HG02610 (cell line): ENCODE data around the gene EXPH5.
"Not testable (repeated sequence)": the region's sequence is repeated elsewhere in the genome, so short reads cannot be mapped to it uniquely, and the experiment has no call there.

Experiments
- ATAC-seq: cut with Tn5 transposase; IDR thresholded peaks from one replicate; pipeline ENCODE4 v1.9.1; 2021; ENCODE audit warnings: mild to moderate bottlenecking, moderate library complexity; ENCODE audit not compliant: unreplicated experiment

EXPH5 gene

DNA sequence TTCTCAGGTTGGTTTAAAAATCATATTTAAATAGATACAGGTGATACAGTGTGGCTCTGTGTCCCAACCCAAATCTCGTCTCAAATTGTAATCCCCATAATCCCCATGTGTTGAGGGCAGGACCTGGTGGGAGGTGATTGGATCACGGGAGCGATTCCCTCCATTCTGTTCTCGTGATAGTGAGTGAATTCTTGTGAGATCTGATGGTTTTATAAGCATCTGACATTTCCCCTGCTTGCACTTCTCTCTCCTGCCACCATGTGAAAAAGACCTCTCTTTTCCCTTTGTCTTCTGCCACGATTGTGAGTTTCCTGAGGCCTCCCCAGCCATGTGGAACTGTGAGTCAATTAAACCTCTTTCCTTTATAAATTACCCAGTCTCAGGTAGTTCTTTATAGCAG lies 9.2 kb upstream of the EXPH5 start:
- ATAC-seq: not testable (repeated sequence)

DNA sequence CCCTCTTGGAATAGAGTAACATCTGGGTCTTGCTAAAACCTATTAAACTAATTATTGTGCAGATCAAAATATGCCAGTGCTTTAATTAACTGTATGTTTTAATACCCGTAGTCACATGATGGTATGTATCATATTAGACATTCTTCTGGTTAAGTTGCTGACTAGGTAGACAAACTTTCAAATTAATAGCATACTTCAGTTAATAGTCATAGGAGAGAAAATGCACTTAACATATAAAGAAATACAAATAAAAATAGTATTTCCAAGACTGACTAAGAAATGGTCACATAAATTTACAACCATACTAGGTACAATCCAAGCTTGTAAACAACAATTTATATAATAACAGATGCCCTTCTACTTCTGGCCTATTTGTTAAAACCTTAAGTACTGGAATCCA lies 7.6 kb upstream of the EXPH5 start:
- ATAC-seq: no peak

- no peak for ATAC-seq
Measured at GRCh38 chr11:108599978-108600377, 6.4 kb upstream of the EXPH5 start.

DNA sequence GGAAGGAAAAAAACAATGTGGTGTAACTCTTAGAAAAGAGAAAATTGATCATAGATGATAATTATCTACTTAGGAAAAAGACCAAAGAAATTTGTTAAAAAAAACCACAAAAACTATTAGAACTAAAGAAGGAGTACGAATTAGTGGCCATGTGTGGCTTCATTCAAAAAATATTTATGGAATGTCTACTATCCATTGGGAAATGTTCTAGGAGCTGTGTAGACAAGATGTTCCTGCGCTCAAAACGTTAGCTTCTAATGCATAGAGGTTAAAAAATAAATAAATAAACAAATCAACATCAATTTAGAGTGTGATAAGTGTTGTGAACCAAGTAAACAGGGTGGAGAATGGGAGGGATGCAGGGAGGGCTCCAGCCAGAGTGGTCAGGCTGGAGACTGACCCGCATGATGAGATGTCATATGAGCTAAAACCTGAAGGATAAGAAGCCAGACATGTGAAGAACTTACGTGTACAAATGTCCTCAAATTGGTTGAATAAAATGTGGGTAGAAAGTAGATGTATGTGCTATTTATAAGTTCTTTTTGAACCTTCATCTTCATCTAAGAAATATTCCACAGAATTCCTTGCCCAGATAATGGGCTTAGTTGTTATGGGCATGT lies 4.3 kb upstream of the EXPH5 start:
- ATAC-seq: no peak

DNA sequence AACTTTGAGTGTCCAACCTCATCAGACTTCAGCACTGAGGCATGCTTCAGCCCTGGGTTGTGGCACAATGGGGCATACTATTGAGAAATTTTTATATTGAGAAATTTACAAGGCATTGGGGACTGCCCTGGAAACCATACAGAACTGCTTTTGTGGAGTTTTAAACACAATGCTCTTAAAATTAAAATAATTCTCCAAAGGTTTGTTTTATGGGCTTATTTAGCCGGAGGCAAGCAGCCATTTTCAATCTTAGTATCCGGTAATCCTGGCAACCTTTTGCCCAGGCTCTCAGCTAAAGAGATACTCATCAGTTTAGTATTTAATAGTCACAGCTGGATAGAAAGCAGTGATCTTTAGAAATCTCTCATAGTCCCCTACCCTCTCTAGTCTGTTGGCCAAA lies 3.1 kb upstream of the EXPH5 start:
- ATAC-seq: no peak

- no peak for ATAC-seq
Measured at GRCh38 chr11:108593923-108594434, 411 bp upstream of the EXPH5 start.

DNA sequence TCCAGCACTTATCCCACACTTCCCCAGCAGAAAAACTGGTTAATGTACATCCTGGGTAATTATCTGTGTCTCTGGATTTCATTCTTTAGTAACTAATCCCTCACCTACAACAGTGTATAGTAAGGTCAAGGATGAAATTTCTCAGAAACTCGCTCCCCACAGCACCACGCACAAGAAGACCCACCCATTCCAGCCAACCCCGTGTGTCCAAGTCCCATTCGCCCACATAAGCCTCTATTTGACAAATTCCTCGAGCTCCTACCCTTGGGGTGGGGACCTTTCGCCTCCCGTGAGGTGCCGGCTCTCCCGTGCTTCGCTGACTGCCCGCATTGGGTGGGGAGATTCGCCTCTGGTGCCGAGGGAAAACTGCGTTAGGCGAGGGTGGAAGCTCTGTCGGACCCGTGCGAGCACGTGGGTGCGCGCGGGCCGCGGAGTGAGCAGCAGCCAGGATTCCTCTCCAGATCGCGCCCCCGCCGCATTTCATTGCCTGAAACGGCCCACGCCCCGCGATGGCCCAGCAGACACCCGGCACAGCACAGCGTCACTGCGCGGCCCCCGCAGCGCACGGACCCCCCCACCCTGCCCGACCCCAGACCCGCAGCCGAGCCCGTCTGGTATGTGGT lies 866 bp downstream of the EXPH5 start:
- peak; percentile 10 for ATAC-seq

DNA sequence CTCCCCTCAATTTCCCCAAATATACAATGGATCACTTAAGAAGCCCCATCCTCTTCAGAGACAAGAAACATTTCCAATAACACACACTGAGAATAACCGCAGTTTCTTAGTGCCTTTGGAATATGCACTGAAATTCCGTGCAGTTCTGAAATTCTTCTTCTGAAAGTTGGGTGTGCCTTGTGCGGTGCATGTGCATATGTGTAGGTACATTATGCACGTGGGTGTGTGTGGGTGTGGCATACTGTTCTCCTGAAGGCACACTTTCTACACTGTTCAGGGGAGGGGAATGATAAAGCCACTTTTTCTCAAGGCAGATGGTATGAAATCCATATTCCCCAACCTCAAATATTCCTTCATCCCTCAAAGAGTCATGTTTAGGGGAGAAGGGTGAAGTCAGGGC lies 1.7 kb downstream of the EXPH5 start:
- no peak for ATAC-seq

- no peak for ATAC-seq
Measured at GRCh38 chr11:108589136-108589535, 4.4 kb downstream of the EXPH5 start.

- no peak for ATAC-seq
Measured at GRCh38 chr11:108588287-108588686, 5.3 kb downstream of the EXPH5 start.

- ATAC-seq: no peak
Measured at GRCh38 chr11:108587109-108587508, 6.5 kb downstream of the EXPH5 start.

- no peak for ATAC-seq
Measured at GRCh38 chr11:108586600-108586999, 7.0 kb downstream of the EXPH5 start.

- not testable (repeated sequence) for ATAC-seq
Measured at GRCh38 chr11:108586185-108586584, 7.4 kb downstream of the EXPH5 start.

- no peak for ATAC-seq
Measured at GRCh38 chr11:108584973-108585372, 8.6 kb downstream of the EXPH5 start.

GRCh38 chr11:108580645-108581044 lies 12.9 kb downstream of the EXPH5 start:
- no peak for ATAC-seq

DNA sequence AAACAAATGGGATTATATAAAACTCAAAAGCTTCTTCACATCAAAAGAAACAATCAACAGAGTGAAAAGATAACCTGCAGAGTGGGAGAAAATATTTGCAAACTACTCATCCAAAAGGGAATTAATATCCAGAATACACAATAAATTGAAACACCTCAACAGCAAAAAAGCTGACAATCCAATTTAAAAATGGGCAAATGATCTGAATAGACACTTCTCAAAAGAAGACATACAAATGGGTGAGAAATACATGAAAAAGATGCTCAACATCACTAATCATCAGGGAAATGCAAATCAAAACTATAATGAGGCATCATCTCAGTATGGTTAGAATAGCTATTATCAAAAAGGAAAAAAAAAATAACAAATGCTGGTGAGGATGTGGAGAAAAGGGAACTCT lies 13.5 kb downstream of the EXPH5 start:
- no peak for ATAC-seq

DNA sequence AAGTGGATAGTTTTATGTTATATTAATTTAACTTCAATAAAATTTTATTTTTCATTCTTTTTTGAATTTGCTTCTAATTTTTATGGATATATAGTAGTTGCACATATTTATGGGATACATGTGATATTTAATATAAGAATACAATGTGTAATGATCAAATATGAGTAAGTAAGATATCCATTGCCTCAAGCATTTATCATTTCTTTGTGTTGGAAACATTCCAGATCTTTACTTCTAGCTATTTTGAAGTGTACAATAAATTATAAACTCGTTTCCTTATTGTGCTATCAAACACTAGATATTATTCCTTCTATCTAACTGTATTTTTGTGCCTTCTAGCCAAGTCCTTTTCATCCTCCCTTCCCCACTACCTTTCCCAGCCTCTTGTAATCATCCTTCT lies 17.0 kb downstream of the EXPH5 start:
- no peak for ATAC-seq

DNA sequence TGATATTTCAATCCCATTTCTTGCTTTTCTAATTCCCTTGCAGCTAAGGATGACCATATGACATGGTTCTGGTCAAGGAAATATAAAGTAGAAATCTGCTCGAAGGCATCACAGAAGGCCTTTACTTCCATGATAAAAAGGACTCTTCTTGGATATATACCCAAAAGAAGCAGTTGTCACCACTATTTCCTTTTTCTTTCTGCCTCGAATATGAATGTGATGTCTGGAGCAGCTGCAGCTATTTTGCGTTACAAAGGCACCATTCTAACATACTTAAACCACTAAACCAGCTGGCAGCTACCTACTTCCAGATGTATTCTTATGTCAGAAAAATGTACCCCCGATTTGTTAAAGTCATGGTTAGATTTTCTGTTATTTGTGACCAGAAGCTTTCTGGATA lies 18.9 kb downstream of the EXPH5 start:
- ATAC-seq: no peak

DNA sequence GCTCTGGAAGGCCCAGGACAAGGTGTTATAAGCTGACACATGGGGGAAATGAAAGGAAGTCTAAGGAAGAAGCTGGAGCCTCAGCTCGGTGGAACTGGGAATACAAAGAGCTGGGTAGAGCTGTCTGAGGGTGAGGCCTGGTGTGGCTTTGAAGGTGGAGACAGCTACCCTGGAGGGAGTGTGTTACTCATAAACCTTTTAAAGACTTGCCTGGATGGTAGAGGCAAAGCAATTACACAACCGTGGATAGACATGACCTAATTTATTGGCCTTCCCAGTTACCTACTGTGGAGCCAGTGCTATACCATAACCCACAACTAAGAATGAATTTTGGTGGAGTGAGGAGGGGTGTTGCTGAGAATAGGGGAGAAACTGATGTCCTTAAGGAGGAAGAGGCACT lies 22.6 kb downstream of the EXPH5 start:
- ATAC-seq: no peak

DNA sequence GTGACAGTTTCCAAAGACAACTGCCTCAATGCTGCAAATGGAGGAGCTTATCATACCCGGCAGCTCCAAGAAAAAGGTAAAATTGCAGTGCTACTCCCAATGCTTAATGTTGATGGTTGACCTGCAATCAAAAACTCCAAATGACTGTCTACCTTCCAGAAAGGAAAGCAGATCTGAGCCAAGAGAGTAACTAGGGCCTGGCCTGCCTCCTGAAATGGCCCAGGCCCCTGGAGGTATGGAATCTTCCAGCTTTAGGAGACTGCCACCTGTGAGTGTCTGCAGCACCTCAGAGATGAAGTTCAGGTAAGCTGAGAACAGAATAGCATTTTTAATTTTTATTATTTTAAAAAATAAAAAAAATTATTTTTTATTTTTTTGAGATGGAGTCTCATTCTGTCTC lies 23.7 kb downstream of the EXPH5 start:
- ATAC-seq: no peak

- ATAC-seq: no peak
Measured at GRCh38 chr11:108568195-108568858, 25.2 kb downstream of the EXPH5 start.

- no peak for ATAC-seq
Measured at GRCh38 chr11:108565653-108566052, 27.9 kb downstream of the EXPH5 start.
